ENCODE data around the gene OSBPL9. TPM values are rescaled to one million over a fixed set of nuclear protein-coding genes. Genes with fewer than 3 reads are reported as not detected.

OSBPL9 gene
- total and polyA plus RNA-seq, 9 of the 15 experiments (the other 6 are each of a cell fraction or from before 2014, with no cell fraction given) = 43.9 to 217 (median 170) TPM

DNA sequence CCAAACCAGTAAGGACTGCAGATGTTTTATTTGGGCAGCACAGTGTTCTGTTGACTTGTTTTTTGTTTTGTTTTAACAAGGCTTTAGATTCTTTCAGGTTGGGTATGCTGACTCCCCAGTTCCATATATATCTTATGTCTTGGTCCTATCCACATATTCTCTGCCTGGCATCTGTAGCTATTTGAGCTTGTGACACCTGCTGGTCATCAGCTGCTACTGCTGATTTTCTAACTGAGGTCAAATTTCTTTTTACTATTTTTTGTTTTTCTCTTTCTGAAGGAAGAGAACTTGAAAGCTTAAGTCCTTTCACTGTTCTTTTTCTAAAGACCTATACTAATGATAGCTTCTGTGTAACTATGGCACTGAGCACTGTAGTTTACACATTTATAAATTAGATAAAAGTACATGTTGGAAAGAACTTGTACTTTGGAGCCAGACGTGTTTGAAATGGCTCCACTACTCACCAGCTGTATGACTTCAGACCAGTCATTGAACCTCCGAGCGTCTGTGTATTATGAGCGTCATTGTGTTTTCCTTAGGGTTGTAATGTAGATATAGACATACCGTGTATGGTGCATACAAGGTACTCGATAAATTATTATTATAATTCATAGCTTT, 152.2 kb downstream of the OSBPL9 start:
- peaks cover 10% of the 10 kb centered on the region; the same call in 1 of the 3 replicates for H3K79me2 ChIP-seq (ENCODE audit: control insufficient read depth, insufficient read depth, low read length)
- H3K9ac ChIP-seq (ENCODE audit: insufficient read depth in 1 of 2, low read depth in 2 of 2, low read length in 2 of 2) = no peak overlapping the region
- FAIRE-seq = peak; percentile 89
- peak; percentile 93 for ATAC-seq
- no peak overlapping the region for H3K4me3 ChIP-seq
- no TSS peak for BruUV-seq (replicated peaks)
- peaks cover 91% of the 10 kb centered on the region for H3K36me3 ChIP-seq (ENCODE audit: control insufficient read depth, insufficient read depth, low read length)
- intact Hi-C loops (cut with micrococcal nuclease) = loop anchor here (1.0 to 10.0 kb wide), 6 partner anchors 37 to 424 kb away; no protein-coding TSS in a partner anchor
- in situ Hi-C loops (cut with MboI) = no loop called here
- WGBS (ENCODE audit: insufficient coverage, low coverage, missing lambda C conversion rate) = 72% methylated on average over 6 of the region's 6 CpGs
- 0 out of 2 replicates have a peak, but pooled peaks cover 4% of the 10 kb centered on the region for H4K20me1 ChIP-seq (replicated peaks; ENCODE audit: control insufficient read depth, insufficient read depth, low read length)
- POLR2A ChIA-PET = interaction anchor here (0.5 to 1.6 kb wide), 7 partner anchors 8 to 236 kb away, joined by 3 to 4 read pairs (median 3); no protein-coding TSS in a partner anchor
- no peak overlapping the region for H3K4me2 ChIP-seq (ENCODE audit: insufficient read depth, low read length)
- H3K27me3 ChIP-seq (ENCODE audit: control insufficient read depth in 2 of 2, insufficient read depth in 2 of 2, low read length in 2 of 2) = no peaks in the 10 kb centered on the region
- peak; percentile 62 to 73 (median 64) for DNase-seq (ENCODE audit: extremely low read depth in 1 of 4, low spot score in 3 of 4)
- no peak overlapping the region for H2AFZ ChIP-seq (ENCODE audit: low read depth, low read length)
- no peaks in the 10 kb centered on the region; a peak in 1 of 5 replicates for H3K4me1 ChIP-seq (replicated peaks in 1 of 2; ENCODE audit: control insufficient read depth in 2 of 2, insufficient read depth in 2 of 2, low read length in 2 of 2)
- no peaks in the 10 kb centered on the region for H3K9me1 ChIP-seq (ENCODE audit: control insufficient read depth, insufficient read depth, low read length)
- CTCF ChIA-PET (ENCODE audit: low intra/inter-chr PET ratio) = interaction anchor here (0.6 to 2.3 kb wide), 5 partner anchors 50 to 200 kb away, joined by 3 to 15 read pairs (median 4); no protein-coding TSS in a partner anchor
- no peak overlapping the region for H3K27ac ChIP-seq (ENCODE audit: extremely low read depth, low read depth, low read length)
- H3K9me3 ChIP-seq (replicated peaks; ENCODE audit: control insufficient read depth, insufficient read depth, low read depth, low read length) = no peaks in the 10 kb centered on the region
- TF ChIP-seq ETV6 (IDR thresholded peaks at IDR 0.05; ENCODE audit: borderline replicate concordance in 1 of 2, low read depth in 2 of 2, low read length in 1 of 2) (no peak), ETV6 (CRISPR knock-in tag; IDR thresholded peaks at IDR 0.05; ENCODE audit: borderline replicate concordance) (no peak), C11orf30 (IDR thresholded peaks at IDR 0.05; ENCODE audit: low read depth) (no peak), SMC3 (conservative IDR thresholded peaks at IDR 0.05; ENCODE audit: insufficient read depth, low read depth, low read length) (peak; percentile 89), TSC22D4 (tag; IDR thresholded peaks at IDR 0.05) (no peak), ZNF644 (tag; IDR thresholded peaks at IDR 0.05; ENCODE audit: low read depth) (no peak), TEAD4 (IDR thresholded peaks at IDR 0.05; ENCODE audit: low read length) (0 out of 2 replicates have a peak, but pooled peaks have one; percentile 33), TEAD4 (CRISPR knock-in tag; IDR thresholded peaks at IDR 0.05; ENCODE audit: borderline replicate concordance) (no peak)
- TF ChIP-seq, protein P1, sequence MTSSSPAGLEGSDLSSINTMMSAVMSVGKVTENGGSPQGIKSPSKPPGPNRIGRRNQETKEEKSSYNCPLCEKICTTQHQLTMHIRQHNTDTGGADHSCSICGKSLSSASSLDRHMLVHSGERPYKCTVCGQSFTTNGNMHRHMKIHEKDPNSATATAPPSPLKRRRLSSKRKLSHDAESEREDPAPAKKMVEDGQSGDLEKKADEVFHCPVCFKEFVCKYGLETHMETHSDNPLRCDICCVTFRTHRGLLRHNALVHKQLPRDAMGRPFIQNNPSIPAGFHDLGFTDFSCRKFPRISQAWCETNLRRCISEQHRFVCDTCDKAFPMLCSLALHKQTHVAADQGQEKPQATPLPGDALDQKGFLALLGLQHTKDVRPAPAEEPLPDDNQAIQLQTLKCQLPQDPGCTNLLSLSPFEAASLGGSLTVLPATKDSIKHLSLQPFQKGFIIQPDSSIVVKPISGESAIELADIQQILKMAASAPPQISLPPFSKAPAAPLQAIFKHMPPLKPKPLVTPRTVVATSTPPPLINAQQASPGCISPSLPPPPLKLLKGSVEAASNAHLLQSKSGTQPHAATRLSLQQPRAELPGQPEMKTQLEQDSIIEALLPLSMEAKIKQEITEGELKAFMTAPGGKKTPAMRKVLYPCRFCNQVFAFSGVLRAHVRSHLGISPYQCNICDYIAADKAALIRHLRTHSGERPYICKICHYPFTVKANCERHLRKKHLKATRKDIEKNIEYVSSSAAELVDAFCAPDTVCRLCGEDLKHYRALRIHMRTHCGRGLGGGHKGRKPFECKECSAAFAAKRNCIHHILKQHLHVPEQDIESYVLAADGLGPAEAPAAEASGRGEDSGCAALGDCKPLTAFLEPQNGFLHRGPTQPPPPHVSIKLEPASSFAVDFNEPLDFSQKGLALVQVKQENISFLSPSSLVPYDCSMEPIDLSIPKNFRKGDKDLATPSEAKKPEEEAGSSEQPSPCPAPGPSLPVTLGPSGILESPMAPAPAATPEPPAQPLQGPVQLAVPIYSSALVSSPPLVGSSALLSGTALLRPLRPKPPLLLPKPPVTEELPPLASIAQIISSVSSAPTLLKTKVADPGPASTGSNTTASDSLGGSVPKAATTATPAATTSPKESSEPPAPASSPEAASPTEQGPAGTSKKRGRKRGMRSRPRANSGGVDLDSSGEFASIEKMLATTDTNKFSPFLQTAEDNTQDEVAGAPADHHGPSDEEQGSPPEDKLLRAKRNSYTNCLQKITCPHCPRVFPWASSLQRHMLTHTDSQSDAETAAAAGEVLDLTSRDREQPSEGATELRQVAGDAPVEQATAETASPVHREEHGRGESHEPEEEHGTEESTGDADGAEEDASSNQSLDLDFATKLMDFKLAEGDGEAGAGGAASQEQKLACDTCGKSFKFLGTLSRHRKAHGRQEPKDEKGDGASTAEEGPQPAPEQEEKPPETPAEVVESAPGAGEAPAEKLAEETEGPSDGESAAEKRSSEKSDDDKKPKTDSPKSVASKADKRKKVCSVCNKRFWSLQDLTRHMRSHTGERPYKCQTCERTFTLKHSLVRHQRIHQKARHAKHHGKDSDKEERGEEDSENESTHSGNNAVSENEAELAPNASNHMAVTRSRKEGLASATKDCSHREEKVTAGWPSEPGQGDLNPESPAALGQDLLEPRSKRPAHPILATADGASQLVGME (CRISPR knock-in tag; IDR thresholded peaks at IDR 0.05) = no peak
- TF ChIP-seq, protein P2, sequence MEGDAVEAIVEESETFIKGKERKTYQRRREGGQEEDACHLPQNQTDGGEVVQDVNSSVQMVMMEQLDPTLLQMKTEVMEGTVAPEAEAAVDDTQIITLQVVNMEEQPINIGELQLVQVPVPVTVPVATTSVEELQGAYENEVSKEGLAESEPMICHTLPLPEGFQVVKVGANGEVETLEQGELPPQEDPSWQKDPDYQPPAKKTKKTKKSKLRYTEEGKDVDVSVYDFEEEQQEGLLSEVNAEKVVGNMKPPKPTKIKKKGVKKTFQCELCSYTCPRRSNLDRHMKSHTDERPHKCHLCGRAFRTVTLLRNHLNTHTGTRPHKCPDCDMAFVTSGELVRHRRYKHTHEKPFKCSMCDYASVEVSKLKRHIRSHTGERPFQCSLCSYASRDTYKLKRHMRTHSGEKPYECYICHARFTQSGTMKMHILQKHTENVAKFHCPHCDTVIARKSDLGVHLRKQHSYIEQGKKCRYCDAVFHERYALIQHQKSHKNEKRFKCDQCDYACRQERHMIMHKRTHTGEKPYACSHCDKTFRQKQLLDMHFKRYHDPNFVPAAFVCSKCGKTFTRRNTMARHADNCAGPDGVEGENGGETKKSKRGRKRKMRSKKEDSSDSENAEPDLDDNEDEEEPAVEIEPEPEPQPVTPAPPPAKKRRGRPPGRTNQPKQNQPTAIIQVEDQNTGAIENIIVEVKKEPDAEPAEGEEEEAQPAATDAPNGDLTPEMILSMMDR (IDR thresholded peaks at IDR 0.05 in 2 of 3, conservative IDR thresholded peaks at IDR 0.05 in 1 of 3; ENCODE audit: insufficient read depth in 2 of 3, low read depth in 1 of 3, low read length in 3 of 3) = peak; percentile 68 to 88 (median 85)
